ENCODE data around the gene ATP2C2. TPM values are rescaled to one million over a fixed set of nuclear protein-coding genes. Genes with fewer than 3 reads are reported as not detected.

Gene ATP2C2
- total RNA-seq, 1 experiment from 2014 or later = 4.0 TPM

DNA sequence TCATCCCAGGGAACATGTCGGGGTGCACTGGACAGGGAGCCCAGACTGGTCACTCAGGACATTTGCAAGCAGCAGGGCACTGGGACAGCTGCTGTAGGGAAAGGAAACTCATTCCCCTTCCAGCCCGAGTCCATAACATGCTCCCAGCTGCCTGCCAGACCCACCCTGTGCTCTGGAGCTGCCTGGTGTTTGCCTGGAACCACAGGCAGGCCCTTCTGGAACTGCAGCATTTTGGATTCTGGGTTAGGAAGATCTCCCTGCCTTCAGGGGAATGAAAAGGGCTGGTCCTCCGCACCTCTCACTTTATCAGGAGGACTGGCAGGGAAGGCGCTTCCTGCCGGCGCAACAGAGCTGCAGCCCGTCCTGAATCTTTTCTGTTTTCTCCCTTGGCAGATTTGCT is 94.9 kb downstream of the ATP2C2 start:
- H4K8ac ChIP-seq (replicated peaks; ENCODE audit: insufficient read length, low read depth, low read length) = no peak overlapping the region
- no peaks in the 10 kb centered on the region for H4K20me1 ChIP-seq (ENCODE audit: control insufficient read depth, insufficient read depth, insufficient read length)
- H3K4me1 ChIP-seq (ENCODE audit: insufficient read depth, low read length) = no peaks in the 10 kb centered on the region
- no CpG with 5 or more reads among the region's 7 CpGs for WGBS (ENCODE audit: extremely low coverage, insufficient read length, low lambda C conversion rate)
- H3K79me2 ChIP-seq (ENCODE audit: insufficient read depth, low read length) = no peaks in the 10 kb centered on the region
- H3K9me3 ChIP-seq (ENCODE audit: control insufficient read depth, low read depth, low read length) = no peaks in the 10 kb centered on the region
- no peak overlapping the region for H3K4me2 ChIP-seq (ENCODE audit: insufficient read depth, insufficient read length, low read length)
- no peaks in the 10 kb centered on the region for H3K79me1 ChIP-seq (ENCODE audit: insufficient read depth, low read depth, low read length, poor library complexity, severe bottlenecking)
- no peak overlapping the region for H3K27ac ChIP-seq (ENCODE audit: insufficient read length, low read depth, low read length)
- no peak overlapping the region for H2AFZ ChIP-seq (ENCODE audit: low read length)
- H2BK120ac ChIP-seq (ENCODE audit: low read depth, low read length, poor library complexity, severe bottlenecking) = no peak overlapping the region
- Mint-ChIP-seq H3K4me1 (no peaks in the 10 kb centered on the region), H3K27me3 (ENCODE audit: low read depth) (peaks cover 3% of the 10 kb centered on the region; the same call in 1 of the 2 replicates), H3K27ac (no peak overlapping the region), H3K36me3 (ENCODE audit: insufficient read depth in 1 of 3, low read depth in 3 of 3) (peaks cover 26 to 47% (median 27%) of the 10 kb centered on the region in 3 experiments), H3K4me3 (no peak overlapping the region), H3K9me3 (peaks cover 19 to 20% of the 10 kb centered on the region in 2 experiments)
- no peak overlapping the region for H2BK20ac ChIP-seq (ENCODE audit: low read depth, low read length, poor library complexity, severe bottlenecking)
- no peak overlapping the region for H2BK15ac ChIP-seq (ENCODE audit: low read depth, low read length)
- no peak overlapping the region for H4K5ac ChIP-seq (ENCODE audit: insufficient read length, low read depth, low read length)
- no peak overlapping the region for H3K23ac ChIP-seq (ENCODE audit: insufficient read length, low read depth, low read length)
- no peaks in the 10 kb centered on the region for H3K27me3 ChIP-seq (ENCODE audit: insufficient read depth, low read length)
- H3K18ac ChIP-seq (ENCODE audit: insufficient read length, low read depth, low read length) = no peak overlapping the region
- no peak overlapping the region for H2BK12ac ChIP-seq (ENCODE audit: insufficient read length, low read depth, low read length)
- H3K23me2 ChIP-seq (ENCODE audit: insufficient read length, low read depth, low read length, poor library complexity, severe bottlenecking) = no peaks in the 10 kb centered on the region
- H2AK5ac ChIP-seq (ENCODE audit: insufficient read length, low read length) = no peak overlapping the region
- no peak overlapping the region for H2BK5ac ChIP-seq (ENCODE audit: insufficient read length, low read length)
- no peak overlapping the region for H3K56ac ChIP-seq (ENCODE audit: insufficient read length, low read depth, low read length)
- TF ChIP-seq, protein P1, sequence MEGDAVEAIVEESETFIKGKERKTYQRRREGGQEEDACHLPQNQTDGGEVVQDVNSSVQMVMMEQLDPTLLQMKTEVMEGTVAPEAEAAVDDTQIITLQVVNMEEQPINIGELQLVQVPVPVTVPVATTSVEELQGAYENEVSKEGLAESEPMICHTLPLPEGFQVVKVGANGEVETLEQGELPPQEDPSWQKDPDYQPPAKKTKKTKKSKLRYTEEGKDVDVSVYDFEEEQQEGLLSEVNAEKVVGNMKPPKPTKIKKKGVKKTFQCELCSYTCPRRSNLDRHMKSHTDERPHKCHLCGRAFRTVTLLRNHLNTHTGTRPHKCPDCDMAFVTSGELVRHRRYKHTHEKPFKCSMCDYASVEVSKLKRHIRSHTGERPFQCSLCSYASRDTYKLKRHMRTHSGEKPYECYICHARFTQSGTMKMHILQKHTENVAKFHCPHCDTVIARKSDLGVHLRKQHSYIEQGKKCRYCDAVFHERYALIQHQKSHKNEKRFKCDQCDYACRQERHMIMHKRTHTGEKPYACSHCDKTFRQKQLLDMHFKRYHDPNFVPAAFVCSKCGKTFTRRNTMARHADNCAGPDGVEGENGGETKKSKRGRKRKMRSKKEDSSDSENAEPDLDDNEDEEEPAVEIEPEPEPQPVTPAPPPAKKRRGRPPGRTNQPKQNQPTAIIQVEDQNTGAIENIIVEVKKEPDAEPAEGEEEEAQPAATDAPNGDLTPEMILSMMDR (conservative IDR thresholded peaks at IDR 0.05) = no peak
- no peak overlapping the region for H4K91ac ChIP-seq (ENCODE audit: insufficient read length, low read depth, low read length)
- no peak overlapping the region for H3K9ac ChIP-seq (ENCODE audit: extremely low read depth, insufficient read length, low read length)
- no peak overlapping the region for H3T11ph ChIP-seq (ENCODE audit: low read length)
- H3K14ac ChIP-seq (ENCODE audit: insufficient read depth, low read length) = no peak overlapping the region; the same call in 1 of the 2 replicates
- peak; percentile 17 for DNase-seq
- no peak overlapping the region for H3K4ac ChIP-seq (ENCODE audit: low read depth, low read length)

Data from H9 (cell line).